CD14-positive monocyte (primary cell): Measurements from ENCODE around the gene PARP15. TPM values are rescaled to one million over a fixed set of nuclear protein-coding genes. Genes with fewer than 3 reads are reported as not detected.

Source experiments
- DNase-seq, 3 donors: peaks; one replicate each; pipeline ENCODE4 v3.0.0-alpha.2; 2011 to 2022
- H2AFZ ChIP-seq: 2 replicates; pipeline ENCODE4 v1.6.0; 2012; ENCODE audit warnings: mild to moderate bottlenecking, low read depth, low read length, inconsistent platforms; ENCODE audit not compliant: insufficient read depth, poor library complexity, severe bottlenecking
- H3K27ac ChIP-seq, 2 donors: 1 replicate in 1 of 2; 2 replicates in 1 of 2; pipeline ENCODE4 v1.5.1; 2012 to 2013; ENCODE audit warnings: low read length in 2 of 2, control low read depth in 1 of 2, inconsistent platforms in 1 of 2, low read depth in 1 of 2, mild to moderate bottlenecking in 1 of 2
- H3K27me3 ChIP-seq, 2 donors: one replicate each; pipeline versions ENCODE4 v1.6.0 to v1.6.1; 2011 to 2013; ENCODE audit warnings: low read length in 2 of 2; ENCODE audit not compliant: control insufficient read depth in 2 of 2, insufficient read depth in 2 of 2
- H3K36me3 ChIP-seq, 2 donors: replicated peaks in 1 of 2; 1 replicate in 1 of 2; 2 replicates in 1 of 2; pipeline versions ENCODE4 v1.5.1 to v1.6.1; 2012 to 2013; ENCODE audit warnings: low read length in 2 of 2, control low read depth in 1 of 2, inconsistent platforms in 1 of 2, mild to moderate bottlenecking in 1 of 2; ENCODE audit not compliant: insufficient read depth in 2 of 2, control insufficient read depth in 1 of 2
- H3K4me1 ChIP-seq, 2 donors: 1 replicate in 1 of 2; 2 replicates in 1 of 2; pipeline versions ENCODE4 v1.5.1 to v1.6.1; 2012 to 2013; ENCODE audit warnings: low read length in 2 of 2, control low read depth in 1 of 2, inconsistent platforms in 1 of 2, mild to moderate bottlenecking in 1 of 2, moderate library complexity in 1 of 2; ENCODE audit not compliant: insufficient read depth in 2 of 2, control insufficient read depth in 1 of 2
- H3K4me2 ChIP-seq: replicated peaks from 2 replicates; pipeline ENCODE3; 2012; ENCODE audit warnings: low read length, moderate library complexity, mild to moderate bottlenecking; ENCODE audit not compliant: poor library complexity, severe bottlenecking; ENCODE audit errors: extremely low read depth
- H3K4me3 ChIP-seq, 3 experiments: fragments of 200-600 bp in 1 of 3; sonication (generic) in 1 of 3; replicated peaks in 1 of 3; 1 replicate in 2 of 3; 2 replicates in 1 of 3; pipeline ENCODE4 v1.5.1; 2011 to 2013; ENCODE audit warnings: low read length in 3 of 3, mild to moderate bottlenecking in 3 of 3, control low read depth in 2 of 3, low read depth in 2 of 3, inconsistent platforms in 1 of 3, moderate library complexity in 1 of 3
- H3K79me2 ChIP-seq: 2 replicates; pipeline ENCODE4 v1.6.0; 2012; ENCODE audit warnings: mild to moderate bottlenecking, control low read depth, inconsistent platforms, low read length, moderate library complexity; ENCODE audit not compliant: insufficient read depth
- H3K9ac ChIP-seq: 2 replicates; pipeline ENCODE4 v1.6.0; 2017; ENCODE audit warnings: low read length, mild to moderate bottlenecking; ENCODE audit not compliant: insufficient read depth, poor library complexity, severe bottlenecking
- H3K9me3 ChIP-seq, 2 donors: replicated peaks in 1 of 2; 1 replicate in 1 of 2; 2 replicates in 1 of 2; pipeline versions ENCODE4 v1.5.1 to v1.6.1; 2012 to 2013; ENCODE audit warnings: low read length in 2 of 2, control low read depth in 1 of 2; ENCODE audit not compliant: control insufficient read depth in 1 of 2, insufficient read depth in 1 of 2
- H4K20me1 ChIP-seq: 2 replicates; pipeline ENCODE4 v1.6.0; 2012; ENCODE audit warnings: mild to moderate bottlenecking, low read length, control low read depth, moderate library complexity; ENCODE audit not compliant: insufficient read depth
- H3K27ac Mint-ChIP-seq, 7 donors: one replicate each; pipeline ENCODE4 v1.8.0; 2020; ENCODE audit warnings: mild to moderate bottlenecking in 7 of 7, mixed read lengths in 7 of 7, moderate library complexity in 6 of 7, inconsistent platforms in 2 of 7
- H3K27me3 Mint-ChIP-seq, 3 donors: one replicate each; pipeline ENCODE4 v1.8.0; 2021 to 2022; ENCODE audit warnings: low read depth in 3 of 3, mild to moderate bottlenecking in 3 of 3, mixed read lengths in 3 of 3, moderate library complexity in 3 of 3, inconsistent platforms in 1 of 3
- H3K36me3 Mint-ChIP-seq, 2 donors: one replicate each; pipeline ENCODE4 v1.8.0; 2020; ENCODE audit warnings: mixed read lengths in 2 of 2, inconsistent platforms in 1 of 2, mild to moderate bottlenecking in 1 of 2
- H3K4me1 Mint-ChIP-seq: one replicate; pipeline ENCODE4 v1.8.0; 2020; ENCODE audit warnings: mild to moderate bottlenecking, mixed read lengths
- H3K4me3 Mint-ChIP-seq, 2 donors: one replicate each; pipeline ENCODE4 v1.8.0; 2020; ENCODE audit warnings: mild to moderate bottlenecking in 2 of 2, mixed read lengths in 2 of 2, moderate library complexity in 1 of 2
- H3K9me3 Mint-ChIP-seq, 7 donors: one replicate each; pipeline ENCODE4 v1.8.0; 2020 to 2022; ENCODE audit warnings: mixed read lengths in 7 of 7, mild to moderate bottlenecking in 6 of 7, moderate library complexity in 6 of 7, inconsistent platforms in 2 of 7
- WGBS: methylation state at CpG from one replicate; pipeline ENCODE4 v1.1.5; 2013; ENCODE audit warnings: missing lambda C conversion rate; ENCODE audit not compliant: insufficient coverage; 5-methylcytosine and 5-hydroxymethylcytosine counted together
- intact Hi-C, 2 donors: fragments of 100-400 bp; cut with micrococcal nuclease; formaldehyde crosslinking; loops; one replicate each; pipeline versions ENCODE4 v1.15.0 to v1.15.1; 2023
- polyA plus RNA-seq, 3 donors: library from polyadenylated mRNA; depleted of rRNA in 1 of 3; unstranded in 2 of 3; stranded (reverse) in 1 of 3; fragments of 300-500 nt in 2 of 3; fragments of >200 nt in 1 of 3; fragmentation: Illumina TruSeq in 2 of 3; gene quantifications; 1 replicate in 2 of 3; 2 replicates in 1 of 3; pipeline ENCODE4 v1.2.3, GENCODE V29; 2012 to 2021
- TF ChIP-seq, protein P1 (sequence below): fragments of 200-600 bp; IDR thresholded peaks from one replicate; pipeline ENCODE4 v1.8.0; 2022; ENCODE audit warnings: antibody characterized with exemption, mild to moderate bottlenecking

The PARP15 gene
- polyA plus RNA-seq, 3 donors: 0.23 to 4.4 (median 0.28) TPM

DNA sequence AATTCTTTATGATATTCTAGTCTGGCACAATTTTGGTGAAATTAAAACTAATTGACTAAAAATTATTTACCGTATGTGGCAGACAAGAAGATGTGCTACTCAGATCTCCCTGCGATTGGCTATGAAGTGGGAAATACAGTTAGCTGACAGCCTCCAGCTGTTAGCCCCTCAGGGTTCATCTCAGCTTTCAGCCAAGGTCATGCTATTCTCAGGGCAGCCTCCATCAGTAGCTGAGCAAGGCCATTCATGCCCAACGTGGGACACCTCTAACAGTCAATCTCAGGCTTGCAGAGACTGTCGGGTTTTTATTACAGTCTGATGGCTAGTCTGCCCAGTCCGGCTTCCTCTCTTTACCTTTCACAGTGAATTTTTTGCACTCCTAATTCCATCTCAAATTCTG is 20.1 kb upstream of the PARP15 start:
- no peak overlapping the region for H3K27ac Mint-ChIP-seq
- Histone ChIP-seq H2AFZ (no peak overlapping the region), H3K9me3 (no peaks in the 10 kb centered on the region), H3K79me2 (peaks cover 20% of the 10 kb centered on the region), H3K4me2 (no peak overlapping the region), H3K4me1 (no peaks in the 10 kb centered on the region), H3K27ac (peak overlapping the region in 1 of 2 donors; percentile 11), H3K36me3 (peaks cover 71 to 79% of the 10 kb centered on the region in 2 donors), H4K20me1 (peaks cover 53% of the 10 kb centered on the region), H3K9ac (no peak overlapping the region), H3K27me3 (no peaks in the 10 kb centered on the region), H3K4me3 (no peak overlapping the region)
- DNase-seq: no peak
- H3K4me3 Mint-ChIP-seq: no peak overlapping the region
- no peaks in the 10 kb centered on the region for H3K9me3 Mint-ChIP-seq
- TF ChIP-seq, protein P1, sequence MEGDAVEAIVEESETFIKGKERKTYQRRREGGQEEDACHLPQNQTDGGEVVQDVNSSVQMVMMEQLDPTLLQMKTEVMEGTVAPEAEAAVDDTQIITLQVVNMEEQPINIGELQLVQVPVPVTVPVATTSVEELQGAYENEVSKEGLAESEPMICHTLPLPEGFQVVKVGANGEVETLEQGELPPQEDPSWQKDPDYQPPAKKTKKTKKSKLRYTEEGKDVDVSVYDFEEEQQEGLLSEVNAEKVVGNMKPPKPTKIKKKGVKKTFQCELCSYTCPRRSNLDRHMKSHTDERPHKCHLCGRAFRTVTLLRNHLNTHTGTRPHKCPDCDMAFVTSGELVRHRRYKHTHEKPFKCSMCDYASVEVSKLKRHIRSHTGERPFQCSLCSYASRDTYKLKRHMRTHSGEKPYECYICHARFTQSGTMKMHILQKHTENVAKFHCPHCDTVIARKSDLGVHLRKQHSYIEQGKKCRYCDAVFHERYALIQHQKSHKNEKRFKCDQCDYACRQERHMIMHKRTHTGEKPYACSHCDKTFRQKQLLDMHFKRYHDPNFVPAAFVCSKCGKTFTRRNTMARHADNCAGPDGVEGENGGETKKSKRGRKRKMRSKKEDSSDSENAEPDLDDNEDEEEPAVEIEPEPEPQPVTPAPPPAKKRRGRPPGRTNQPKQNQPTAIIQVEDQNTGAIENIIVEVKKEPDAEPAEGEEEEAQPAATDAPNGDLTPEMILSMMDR: no peak
- no peaks in the 10 kb centered on the region for H3K27me3 Mint-ChIP-seq
- 86% methylated on average over 3 of the region's 5 CpGs for WGBS
- H3K36me3 Mint-ChIP-seq: peaks cover 69 to 72% of the 10 kb centered on the region in 2 donors
- peaks cover 25% of the 10 kb centered on the region for H3K4me1 Mint-ChIP-seq
- intact Hi-C loops: no loop called here

DNA sequence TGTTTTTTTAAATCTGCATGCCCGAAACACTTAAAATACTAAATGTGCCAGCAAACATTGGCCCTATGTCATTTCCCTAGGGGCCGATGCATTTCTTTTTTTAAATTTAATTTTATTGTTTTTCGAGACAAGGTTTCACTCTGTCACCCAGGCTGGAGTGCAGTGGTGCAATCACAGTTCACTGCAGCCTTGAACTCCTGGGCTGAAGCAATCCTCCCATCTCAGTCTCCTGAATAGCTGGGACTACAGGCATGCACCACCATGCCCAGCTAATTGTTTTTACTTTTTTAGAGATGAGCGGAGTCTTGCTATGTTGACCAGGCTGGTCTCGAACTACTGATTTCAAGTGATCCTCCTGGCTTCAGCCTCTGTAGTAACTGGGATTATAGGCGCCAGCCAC is 18.8 kb upstream of the PARP15 start:
- H3K4me2 ChIP-seq: no peak overlapping the region
- H3K27me3 Mint-ChIP-seq: peaks cover 0 to 2% (median 1%) of the 10 kb centered on the region in 3 donors
- no peak overlapping the region for H3K4me3 Mint-ChIP-seq
- H2AFZ ChIP-seq: no peak overlapping the region
- peak overlapping the region in 1 of 7 donors; percentile 55 for H3K27ac Mint-ChIP-seq
- H3K4me1 Mint-ChIP-seq: peaks cover 36% of the 10 kb centered on the region
- no peaks in the 10 kb centered on the region for H3K9me3 Mint-ChIP-seq
- H3K9ac ChIP-seq: no peak overlapping the region
- H3K4me1 ChIP-seq: peaks cover 9 to 11% of the 10 kb centered on the region in 2 donors
- intact Hi-C loops: no loop called here
- TF ChIP-seq, protein P1: no peak
- no peak overlapping the region for H3K27ac ChIP-seq
- no peak overlapping the region for H3K4me3 ChIP-seq
- peaks cover 59 to 66% of the 10 kb centered on the region in 2 donors for H3K36me3 ChIP-seq
- H4K20me1 ChIP-seq: peaks cover 42% of the 10 kb centered on the region
- no peaks in the 10 kb centered on the region for H3K9me3 ChIP-seq
- 94% methylated on average over 5 of the region's 6 CpGs for WGBS
- H3K36me3 Mint-ChIP-seq: peaks cover 60 to 63% of the 10 kb centered on the region in 2 donors
- peaks cover 32% of the 10 kb centered on the region for H3K79me2 ChIP-seq
- H3K27me3 ChIP-seq: no peaks in the 10 kb centered on the region
- DNase-seq: no peak
